Stimulated activated CD4-positive, alpha-beta T cell treated with anti-CD3 and anti-CD28 coated beads, Interleukin-1b, Interleukin-23, amount 100 ng/mL, for 4 hours (primary cell): ENCODE measurements around the gene TBC1D10B.
"Not testable (repeated sequence)": the region's sequence is repeated elsewhere in the genome, so short reads cannot be mapped to it uniquely, and the experiment has no call there.

ENCODE experiments used
- DNase-seq, 2 donors: peaks; one replicate each; pipeline ENCODE4 v3.0.0-alpha.2; 2020; ENCODE audit warnings: low read depth in 2 of 2

TBC1D10B gene

GRCh38 chr16:30397776-30398660 is 27.7 kb upstream of the TBC1D10B start:
- DNase-seq = no peak

GRCh38 chr16:30397056-30397455 is 26.8 kb upstream of the TBC1D10B start:
- no peak for DNase-seq

- not testable (repeated sequence) for DNase-seq
Measured at GRCh38 chr16:30396627-30397026, 26.3 kb upstream of the TBC1D10B start.

GRCh38 chr16:30395992-30396585 is 25.8 kb upstream of the TBC1D10B start:
- no peak for DNase-seq

GRCh38 chr16:30395155-30395991 is 25.1 kb upstream of the TBC1D10B start, which contains the start of gene ZNF48:
ZNF48 (plus strand) TSS chr16:30395420; CDS start chr16:30395795, 375 bp downstream.
- peak; percentile 23 to 67 for DNase-seq

GRCh38 chr16:30394592-30395154 is 24.4 kb upstream of the TBC1D10B start:
- no peak for DNase-seq

GRCh38 chr16:30383521-30383920 is 13.2 kb upstream of the TBC1D10B start:
- no peak for DNase-seq

GRCh38 chr16:30382111-30382881 is 12.0 kb upstream of the TBC1D10B start, which contains the start of gene SEPTIN1:
SEPTIN1 (minus strand) TSS chr16:30382561; CDS start chr16:30382542, 19 bp downstream.
- peak; percentile 60 to 61 for DNase-seq

GRCh38 chr16:30381291-30382041 is 11.2 kb upstream of the TBC1D10B start:
- no peak for DNase-seq

GRCh38 chr16:30380803-30381208 is 10.5 kb upstream of the TBC1D10B start:
- DNase-seq = no peak

- no peak for DNase-seq
Measured at GRCh38 chr16:30380072-30380802, 9.9 kb upstream of the TBC1D10B start.

GRCh38 chr16:30379158-30379783 is 9.0 kb upstream of the TBC1D10B start:
- DNase-seq = no peak

GRCh38 chr16:30378236-30379157 is 8.2 kb upstream of the TBC1D10B start:
- peak; percentile 99 for DNase-seq

- peak; percentile 75 to 86 for DNase-seq
Measured at GRCh38 chr16:30377812-30378235, 7.5 kb upstream of the TBC1D10B start.

- DNase-seq = no peak
Measured at GRCh38 chr16:30377050-30377811, 6.9 kb upstream of the TBC1D10B start.

- DNase-seq = no peak
Measured at GRCh38 chr16:30376461-30376902, 6.2 kb upstream of the TBC1D10B start.

- DNase-seq = no peak
Measured at GRCh38 chr16:30375864-30376263, 5.6 kb upstream of the TBC1D10B start.
